Stimulated activated naive CD8-positive, alpha-beta T cell treated with anti-CD3 and anti-CD28 coated beads, Interleukin-15, Interleukin-2, amounts not matched to agents 100 ng/mL and 50 ng/mL, for 24 hours (primary cell): ENCODE measurements around the gene ANG.
"Not testable (repeated sequence)": the region's sequence is repeated elsewhere in the genome, so short reads cannot be mapped to it uniquely, and the experiment has no call there.

Source experiments
- H3K27ac Mint-ChIP-seq: one replicate; pipeline ENCODE4 v1.8.0; 2021; ENCODE audit warnings: mild to moderate bottlenecking, mixed read lengths
- H3K27me3 Mint-ChIP-seq: one replicate; pipeline ENCODE4 v1.8.0; 2021; ENCODE audit warnings: mixed read lengths
- H3K36me3 Mint-ChIP-seq: one replicate; pipeline ENCODE4 v1.8.0; 2021; ENCODE audit warnings: low read depth, mixed read lengths
- H3K4me1 Mint-ChIP-seq: one replicate; pipeline ENCODE4 v1.8.0; 2021; ENCODE audit warnings: low read depth, mixed read lengths
- H3K4me3 Mint-ChIP-seq: one replicate; pipeline ENCODE4 v1.8.0; 2021; ENCODE audit warnings: mild to moderate bottlenecking, mixed read lengths
- H3K9me3 Mint-ChIP-seq: one replicate; pipeline ENCODE4 v1.8.0; 2021; ENCODE audit warnings: mixed read lengths

The ANG gene

DNA sequence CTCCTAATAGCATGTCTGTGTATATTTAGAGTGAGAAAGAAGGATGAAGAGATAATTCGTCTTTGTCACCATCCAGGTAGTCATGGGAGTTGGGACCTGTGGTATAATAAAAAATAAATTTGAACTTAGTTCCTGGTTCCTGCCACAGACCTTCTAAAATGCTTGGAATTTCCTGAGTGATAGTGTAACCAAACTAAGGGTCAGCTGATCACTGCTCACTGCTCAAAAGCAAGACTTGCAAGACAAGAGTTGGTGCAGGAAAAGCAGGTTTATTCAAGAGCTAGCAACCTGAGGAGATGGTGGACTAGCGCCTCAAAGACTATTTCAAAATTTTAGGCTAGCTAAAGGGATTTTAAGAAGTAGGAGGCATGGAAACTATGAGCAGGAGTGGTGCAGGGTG is 19.1 kb downstream of the ANG start:
- Mint-ChIP-seq H3K36me3 (no peaks in the 10 kb centered on the region), H3K4me3 (no peak overlapping the region), H3K27ac (no peak overlapping the region), H3K9me3 (no peaks in the 10 kb centered on the region), H3K4me1 (no peaks in the 10 kb centered on the region), H3K27me3 (peaks cover 3% of the 10 kb centered on the region)

DNA sequence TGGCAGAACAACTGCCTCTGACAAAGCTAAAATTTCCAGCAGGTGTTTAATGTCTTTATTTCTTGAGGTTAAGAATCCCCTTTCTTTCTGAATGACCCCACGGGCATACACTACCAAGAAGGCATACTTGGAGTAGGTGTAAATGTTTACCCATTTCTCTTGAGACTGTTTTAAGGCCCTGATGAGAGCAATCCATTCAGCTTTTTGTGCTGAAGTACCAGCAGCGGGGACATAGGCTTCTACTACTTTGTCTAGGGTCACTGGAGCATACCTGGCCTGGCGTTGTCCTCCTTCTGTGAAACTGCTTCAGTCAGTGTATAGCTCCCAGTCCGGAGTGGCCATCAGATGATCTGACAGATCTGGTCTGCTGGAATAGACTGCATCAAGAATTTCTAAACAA is 22.7 kb downstream of the ANG start:
- H3K4me3 Mint-ChIP-seq, result no peak overlapping the region
- H3K4me1 Mint-ChIP-seq, result no peaks in the 10 kb centered on the region
- H3K9me3 Mint-ChIP-seq, result no peaks in the 10 kb centered on the region
- no peak overlapping the region for H3K27ac Mint-ChIP-seq
- H3K27me3 Mint-ChIP-seq, result peaks cover 3% of the 10 kb centered on the region
- H3K36me3 Mint-ChIP-seq, result no peaks in the 10 kb centered on the region

DNA sequence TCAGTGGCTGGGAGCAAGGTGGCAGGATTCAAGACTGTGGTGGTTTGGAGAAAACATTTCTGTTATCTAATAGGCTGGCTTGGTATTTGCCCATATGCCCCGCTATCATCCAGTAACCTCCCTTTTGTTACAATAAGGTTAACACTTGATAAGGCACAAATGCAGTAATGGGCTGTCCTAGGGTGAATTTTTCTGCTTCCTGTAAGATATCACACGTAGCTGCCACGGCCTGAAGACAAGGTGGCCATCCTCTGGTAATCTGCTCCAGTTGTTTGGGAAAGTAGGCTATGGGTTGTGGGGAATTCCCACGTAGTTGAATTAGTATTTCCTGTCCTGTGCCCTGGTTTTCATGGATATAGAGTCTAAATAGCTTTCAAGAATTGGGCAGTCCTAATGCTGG is 23.1 kb downstream of the ANG start:
- no peak overlapping the region for H3K27ac Mint-ChIP-seq
- no peaks in the 10 kb centered on the region for H3K36me3 Mint-ChIP-seq
- no peak overlapping the region for H3K4me3 Mint-ChIP-seq
- H3K27me3 Mint-ChIP-seq, result peaks cover 3% of the 10 kb centered on the region
- no peaks in the 10 kb centered on the region for H3K4me1 Mint-ChIP-seq
- no peaks in the 10 kb centered on the region for H3K9me3 Mint-ChIP-seq

DNA sequence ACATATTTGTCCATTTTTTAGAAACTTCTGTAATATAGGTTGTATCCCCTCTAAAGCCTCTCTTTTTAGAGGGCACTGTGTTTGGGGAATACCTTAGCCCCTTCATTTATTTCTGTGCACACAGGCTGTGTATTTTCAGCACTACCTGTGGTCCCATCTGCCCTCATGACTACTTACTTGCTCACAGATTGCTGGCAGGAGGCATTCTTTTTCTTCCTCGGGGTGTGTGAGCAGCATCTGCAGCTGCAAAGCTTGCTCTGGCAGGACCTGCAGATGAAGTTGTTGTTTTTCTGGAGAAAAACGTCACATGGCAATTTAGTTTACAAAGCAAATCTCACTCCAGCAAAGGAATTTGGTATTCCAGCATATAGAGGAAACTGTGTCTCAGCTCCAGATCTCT is 24.3 kb downstream of the ANG start:
- Mint-ChIP-seq H3K27ac (no peak overlapping the region), H3K9me3 (no peaks in the 10 kb centered on the region), H3K27me3 (peaks cover 3% of the 10 kb centered on the region), H3K4me1 (no peaks in the 10 kb centered on the region), H3K4me3 (no peak overlapping the region), H3K36me3 (no peaks in the 10 kb centered on the region)

DNA sequence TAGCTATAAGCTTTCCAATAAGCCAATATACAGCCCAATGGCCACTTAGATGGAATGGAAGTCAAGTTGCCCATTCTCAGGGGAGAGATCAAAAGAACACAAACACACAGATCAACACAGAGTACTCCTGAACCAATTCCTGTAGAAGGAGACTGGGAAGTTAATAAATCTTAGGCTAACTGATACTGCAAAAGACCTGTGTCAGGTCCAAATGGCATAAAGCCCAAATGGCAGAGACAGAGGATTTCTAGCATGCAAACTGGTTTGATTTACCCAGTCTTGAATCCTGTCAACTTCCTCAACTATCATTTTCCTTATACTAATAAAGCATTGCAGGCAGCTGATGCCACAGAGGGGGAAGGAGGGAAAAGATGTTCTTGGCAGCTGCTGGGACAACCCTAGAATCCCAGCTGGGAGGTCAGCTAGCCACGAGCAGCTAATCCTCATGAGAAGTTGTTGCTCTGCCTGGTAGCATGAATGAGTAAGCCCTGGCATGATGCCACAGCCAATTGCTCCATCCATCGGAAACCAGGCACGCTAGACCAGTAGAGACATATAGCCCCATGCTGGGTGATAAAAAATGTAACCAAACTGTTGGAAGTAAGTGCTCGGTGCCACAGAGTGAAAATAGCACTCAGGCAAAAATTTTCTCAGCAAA is 26.2 kb downstream of the ANG start:
- no peaks in the 10 kb centered on the region for H3K9me3 Mint-ChIP-seq
- H3K36me3 Mint-ChIP-seq, result no peaks in the 10 kb centered on the region
- H3K4me1 Mint-ChIP-seq, result peaks cover 4% of the 10 kb centered on the region
- no peak overlapping the region for H3K27ac Mint-ChIP-seq
- peaks cover 2% of the 10 kb centered on the region for H3K27me3 Mint-ChIP-seq
- no peak overlapping the region for H3K4me3 Mint-ChIP-seq

DNA sequence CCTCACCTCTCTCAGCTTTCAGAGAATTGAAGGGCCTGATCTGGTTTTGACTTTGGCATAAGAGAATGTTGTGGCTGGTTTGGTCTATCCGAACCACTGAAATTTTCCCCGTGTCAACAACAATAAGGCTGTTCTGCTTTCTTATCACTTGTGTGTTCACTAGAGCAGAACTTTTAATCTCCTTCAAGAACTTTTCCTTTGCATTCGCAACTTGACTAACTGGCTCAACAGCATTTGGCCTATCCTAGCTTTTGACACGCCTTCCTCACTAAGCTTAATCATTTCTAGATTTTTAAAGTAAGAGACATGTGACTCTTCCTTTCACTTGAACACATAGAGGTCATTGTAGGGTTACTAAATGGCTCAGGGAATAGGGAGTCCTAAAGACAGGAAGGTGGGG is 31.2 kb downstream of the ANG start:
- Mint-ChIP-seq H3K4me1 (peaks cover 4% of the 10 kb centered on the region), H3K4me3 (no peak overlapping the region), H3K36me3 (no peaks in the 10 kb centered on the region), H3K9me3 (no peaks in the 10 kb centered on the region), H3K27me3 (peaks cover 32% of the 10 kb centered on the region), H3K27ac (no peak overlapping the region)

DNA sequence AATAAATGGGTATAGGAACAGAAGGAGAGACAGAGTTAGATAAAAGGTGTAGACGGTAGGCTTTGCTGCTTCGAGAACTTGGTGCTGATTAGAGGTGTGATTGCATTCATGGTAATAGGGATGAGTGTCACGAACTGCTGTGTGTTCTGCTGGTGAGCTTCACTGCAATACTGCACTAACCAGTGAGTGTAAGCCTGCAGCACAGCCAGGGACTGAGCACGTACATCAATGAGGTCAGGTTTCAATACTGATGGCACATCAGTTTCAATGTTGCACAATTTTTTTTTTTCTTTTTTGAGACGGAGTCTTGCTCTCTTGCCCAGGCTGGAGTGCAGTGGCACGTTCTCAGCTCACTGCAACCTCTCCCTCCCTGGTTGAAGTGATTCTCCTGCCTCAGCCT is 32.2 kb downstream of the ANG start:
- Mint-ChIP-seq H3K27me3 (peaks cover 38% of the 10 kb centered on the region), H3K27ac (no peak overlapping the region), H3K9me3 (no peaks in the 10 kb centered on the region), H3K36me3 (no peaks in the 10 kb centered on the region), H3K4me1 (peaks cover 4% of the 10 kb centered on the region), H3K4me3 (no peak overlapping the region)

DNA sequence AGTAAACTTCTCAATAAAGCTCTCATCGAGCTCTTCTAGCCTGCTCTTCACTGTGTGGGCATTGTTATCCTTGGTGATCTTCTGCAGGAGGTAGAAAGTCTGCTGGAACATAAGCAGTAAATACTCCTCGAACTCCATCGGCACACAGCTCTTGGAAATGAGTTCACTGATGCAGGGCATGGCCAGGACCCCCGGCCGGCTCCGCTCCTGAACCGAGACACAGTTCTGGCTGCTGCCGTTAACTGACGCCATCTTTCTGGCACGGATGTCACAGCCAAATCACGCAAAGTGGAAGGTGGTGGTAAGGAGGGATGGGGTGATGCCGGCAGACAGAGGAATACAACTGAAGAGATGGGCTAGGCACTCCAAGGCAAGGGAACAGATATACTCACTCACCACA is 33.5 kb downstream of the ANG start:
- no peak overlapping the region for H3K27ac Mint-ChIP-seq
- no peak overlapping the region for H3K4me3 Mint-ChIP-seq
- peaks cover 11% of the 10 kb centered on the region for H3K4me1 Mint-ChIP-seq
- no peaks in the 10 kb centered on the region for H3K9me3 Mint-ChIP-seq
- H3K36me3 Mint-ChIP-seq, result no peaks in the 10 kb centered on the region
- H3K27me3 Mint-ChIP-seq, result peaks cover 44% of the 10 kb centered on the region

DNA sequence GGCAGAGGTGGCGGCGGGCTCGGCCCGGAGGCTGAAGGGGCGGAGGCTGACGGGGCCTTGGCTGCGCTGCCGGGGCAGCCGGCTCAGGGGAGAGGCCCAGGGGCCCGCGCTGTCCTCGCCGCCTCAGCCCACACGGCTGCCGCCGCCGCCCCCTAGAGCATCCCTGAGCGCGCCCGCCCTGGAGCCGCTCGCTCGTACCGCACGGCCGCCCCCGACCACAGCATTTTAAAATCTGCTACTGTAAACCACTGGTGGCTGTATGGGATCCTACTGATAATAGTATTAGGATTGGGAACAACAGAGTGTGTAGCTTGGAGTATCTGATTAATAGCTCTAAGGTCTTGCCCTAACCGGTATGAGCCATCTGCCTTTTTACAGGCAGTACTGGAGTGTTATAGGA is 34.9 kb downstream of the ANG start:
- H3K27me3 Mint-ChIP-seq, result peaks cover 48% of the 10 kb centered on the region
- peaks cover 11% of the 10 kb centered on the region for H3K4me1 Mint-ChIP-seq
- H3K9me3 Mint-ChIP-seq, result no peaks in the 10 kb centered on the region
- no peak overlapping the region for H3K4me3 Mint-ChIP-seq
- H3K36me3 Mint-ChIP-seq, result no peaks in the 10 kb centered on the region
- no peak overlapping the region for H3K27ac Mint-ChIP-seq

DNA sequence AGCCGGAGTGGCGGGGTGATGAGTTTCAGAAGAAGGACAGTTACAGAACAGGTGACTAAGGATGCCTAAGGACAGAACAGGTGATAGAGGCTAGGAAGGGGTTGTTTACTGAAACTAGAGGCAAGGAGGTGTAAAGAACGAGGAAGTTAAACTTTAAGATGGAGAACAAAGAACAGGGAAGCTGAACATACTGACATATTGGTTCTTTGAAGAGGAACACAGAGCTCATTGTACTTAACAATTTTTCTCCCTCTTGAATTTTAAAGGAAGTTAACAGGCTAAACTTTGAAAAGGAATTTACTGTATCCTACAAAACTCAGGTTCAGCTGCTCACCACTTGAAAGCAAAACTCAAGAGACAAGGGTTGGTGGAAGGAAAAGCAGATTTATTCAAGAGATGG is 37.6 kb downstream of the ANG start:
- not testable (repeated sequence) for H3K4me1 Mint-ChIP-seq, H3K4me3 Mint-ChIP-seq, H3K27ac Mint-ChIP-seq, H3K9me3 Mint-ChIP-seq, H3K36me3 Mint-ChIP-seq
- H3K27me3 Mint-ChIP-seq, result peaks cover 47% of the 10 kb centered on the region

DNA sequence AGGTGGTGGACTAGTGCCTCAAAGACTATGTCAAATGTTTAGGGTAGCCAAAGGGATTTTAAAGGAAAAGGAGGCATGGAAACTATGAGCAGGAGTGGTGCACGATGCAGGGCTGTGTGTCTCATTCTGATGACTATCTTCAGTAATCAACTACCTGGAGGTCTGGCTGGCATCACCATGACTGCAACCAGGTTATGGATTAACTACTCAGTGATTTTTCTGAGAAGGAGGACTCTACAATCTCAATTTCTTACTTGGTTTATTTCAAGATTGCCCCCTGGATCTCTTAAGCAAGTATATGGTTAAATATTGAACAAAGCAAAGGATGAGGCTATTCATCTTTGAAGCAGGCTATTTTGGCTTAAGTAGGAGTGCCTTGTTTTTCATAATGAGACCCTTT is 38.0 kb downstream of the ANG start:
- H3K36me3 Mint-ChIP-seq, result no peaks in the 10 kb centered on the region
- peaks cover 43% of the 10 kb centered on the region for H3K27me3 Mint-ChIP-seq
- H3K4me1 Mint-ChIP-seq, result peaks cover 7% of the 10 kb centered on the region
- H3K27ac Mint-ChIP-seq, result no peak overlapping the region
- H3K4me3 Mint-ChIP-seq, result no peak overlapping the region
- H3K9me3 Mint-ChIP-seq, result no peaks in the 10 kb centered on the region

DNA sequence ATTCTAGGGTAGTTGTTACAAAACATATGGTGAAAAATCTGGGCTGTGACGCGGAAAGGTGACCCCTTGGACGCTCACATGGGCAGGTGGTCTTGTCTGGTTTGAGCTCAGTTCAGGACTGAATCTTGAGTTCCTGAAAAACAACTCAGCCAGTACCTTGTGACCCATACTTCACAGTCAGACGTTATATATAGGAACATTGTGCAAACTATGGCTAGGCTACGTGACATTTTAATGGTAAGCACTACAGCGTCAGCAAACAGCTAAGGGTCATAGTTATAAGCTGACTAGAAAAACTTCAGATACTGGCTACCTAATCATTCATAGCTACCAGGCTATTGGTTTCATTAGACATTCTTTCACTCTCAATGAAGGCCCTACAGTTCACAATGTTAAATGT is 42.3 kb downstream of the ANG start:
- no peaks in the 10 kb centered on the region for H3K36me3 Mint-ChIP-seq
- H3K27ac Mint-ChIP-seq, result no peak overlapping the region
- H3K4me1 Mint-ChIP-seq, result peaks cover 7% of the 10 kb centered on the region
- H3K4me3 Mint-ChIP-seq, result no peak overlapping the region
- peaks cover 12% of the 10 kb centered on the region for H3K27me3 Mint-ChIP-seq
- no peaks in the 10 kb centered on the region for H3K9me3 Mint-ChIP-seq

DNA sequence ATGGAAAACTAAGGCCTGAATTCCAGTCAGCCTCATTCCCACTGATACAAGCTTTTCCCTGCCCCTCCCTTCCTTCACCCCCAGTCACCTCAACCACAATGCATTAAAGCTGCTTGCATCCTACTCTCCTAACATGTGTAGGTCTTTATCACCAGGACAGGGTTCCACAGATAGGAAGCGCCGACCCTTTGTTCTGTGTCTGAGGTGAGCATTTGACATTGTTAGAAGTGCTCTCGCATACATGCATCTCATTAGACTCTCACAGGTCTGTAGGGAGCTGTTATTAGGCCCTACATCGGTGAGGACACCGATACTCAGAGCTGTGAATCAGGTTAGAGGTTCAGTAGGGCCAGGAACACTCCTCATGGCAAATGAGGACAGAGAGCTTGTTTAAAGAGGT is 43.9 kb downstream of the ANG start:
- Mint-ChIP-seq H3K27ac (no peak overlapping the region), H3K9me3 (no peaks in the 10 kb centered on the region), H3K4me3 (no peak overlapping the region), H3K36me3 (no peaks in the 10 kb centered on the region), H3K4me1 (no peaks in the 10 kb centered on the region), H3K27me3 (peaks cover 8% of the 10 kb centered on the region)

DNA sequence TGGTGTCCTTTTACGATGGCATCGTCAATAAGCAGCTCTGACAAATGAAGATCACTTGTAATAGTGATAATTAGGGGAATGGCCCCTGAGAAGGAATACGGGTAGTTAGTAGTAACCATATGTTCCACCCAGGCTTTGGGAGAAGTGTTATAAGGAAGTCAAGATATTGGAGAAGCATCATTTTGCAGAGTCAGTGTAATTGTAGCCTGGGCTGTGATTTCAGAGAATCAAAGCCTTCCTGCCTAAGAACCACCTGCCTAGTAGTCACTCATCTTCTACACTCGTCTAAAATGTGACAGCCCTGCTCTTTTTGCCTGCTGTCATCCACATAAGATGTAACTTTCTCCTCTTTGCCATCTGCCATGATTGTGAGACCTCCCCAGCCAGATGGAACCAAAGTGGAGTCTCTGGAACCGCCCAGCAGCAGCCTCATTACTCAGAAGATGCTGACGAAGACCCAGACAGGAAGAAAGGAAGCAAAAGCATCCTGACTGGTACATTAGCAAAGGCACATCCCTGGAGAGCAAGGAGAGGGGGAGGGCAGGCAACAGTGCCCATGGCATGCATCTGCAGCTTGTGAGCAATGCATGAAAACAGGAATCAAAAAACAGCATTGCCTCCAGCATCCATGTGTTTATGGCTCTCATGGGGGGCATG is 44.5 kb downstream of the ANG start:
- Mint-ChIP-seq H3K4me1 (no peaks in the 10 kb centered on the region), H3K4me3 (no peak overlapping the region), H3K27me3 (peaks cover 8% of the 10 kb centered on the region), H3K27ac (no peak overlapping the region), H3K36me3 (no peaks in the 10 kb centered on the region), H3K9me3 (no peaks in the 10 kb centered on the region)

DNA sequence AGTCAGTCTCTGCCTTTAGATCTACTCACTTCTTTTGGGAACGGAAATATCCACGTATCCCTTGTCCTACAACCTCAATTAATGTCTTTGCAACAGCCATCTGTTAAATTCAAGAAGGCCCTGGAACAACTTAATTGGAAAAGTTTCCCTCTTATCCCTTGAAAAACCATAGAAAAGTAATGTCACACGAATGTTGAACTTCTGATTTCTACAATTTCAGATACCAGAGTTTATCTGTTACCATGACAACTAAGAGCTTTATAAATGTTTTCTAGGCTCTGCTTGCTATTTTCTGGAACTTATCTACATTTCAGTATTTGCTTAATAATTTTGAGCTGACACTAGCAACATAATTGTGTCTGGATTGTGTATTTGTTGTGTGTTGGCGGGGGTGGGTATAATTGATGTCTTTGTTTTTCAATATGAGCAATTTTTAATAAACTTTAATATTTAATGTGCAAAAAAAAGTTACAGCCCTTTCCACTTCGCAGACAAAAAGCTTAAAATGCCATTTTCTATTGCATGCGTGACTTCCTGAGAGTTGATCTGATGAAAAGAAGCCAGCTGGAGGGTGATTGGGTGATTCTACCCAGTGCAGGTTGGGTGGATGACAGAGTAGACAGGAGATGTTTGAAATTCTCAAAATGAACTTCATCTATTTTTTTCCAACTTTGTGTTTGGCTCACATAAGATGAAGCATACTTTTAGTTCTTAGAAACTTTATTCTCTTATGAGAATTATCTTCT is 45.3 kb downstream of the ANG start:
- Mint-ChIP-seq H3K9me3 (no peaks in the 10 kb centered on the region), H3K4me1 (no peaks in the 10 kb centered on the region), H3K4me3 (no peak overlapping the region), H3K36me3 (no peaks in the 10 kb centered on the region), H3K27me3 (peaks cover 9% of the 10 kb centered on the region), H3K27ac (no peak overlapping the region)
